Measurements from ENCODE around the gene UBE2O.

The UBE2O gene

DNA sequence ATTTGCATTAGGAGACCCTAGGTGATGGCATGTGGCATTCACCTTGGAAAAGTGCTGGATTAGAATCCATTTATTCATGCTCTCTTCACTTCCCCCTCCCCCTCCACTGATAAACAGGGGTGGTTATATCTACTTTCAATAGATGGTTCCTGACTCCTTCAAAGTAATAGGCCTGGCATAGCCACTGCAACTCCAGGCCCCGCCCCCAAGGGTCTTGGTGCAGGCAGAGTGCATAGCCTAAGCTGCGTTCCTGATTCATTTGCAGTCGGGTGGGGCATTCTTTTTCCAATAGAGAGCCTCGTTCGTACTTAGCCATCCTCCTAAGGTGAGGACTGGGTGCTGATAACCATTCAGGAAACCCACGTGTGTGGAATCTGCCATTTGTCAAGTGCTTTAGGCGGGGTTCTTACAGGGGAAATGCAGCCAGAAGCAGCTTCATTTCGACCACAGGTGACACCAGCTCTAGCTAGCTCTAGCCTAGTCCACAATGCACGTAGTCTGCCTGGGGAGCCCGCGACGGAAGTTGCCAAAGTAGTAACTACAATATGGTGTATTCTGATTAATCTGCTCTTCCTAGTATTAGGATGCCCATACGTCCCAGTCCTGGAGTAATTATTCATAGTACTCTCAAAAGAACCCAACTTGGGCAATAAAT is 11.1 kb downstream of the UBE2O start:
- FAIRE-seq (no peak), DNase-seq (ENCODE audit: low spot score) (no peak)

DNA sequence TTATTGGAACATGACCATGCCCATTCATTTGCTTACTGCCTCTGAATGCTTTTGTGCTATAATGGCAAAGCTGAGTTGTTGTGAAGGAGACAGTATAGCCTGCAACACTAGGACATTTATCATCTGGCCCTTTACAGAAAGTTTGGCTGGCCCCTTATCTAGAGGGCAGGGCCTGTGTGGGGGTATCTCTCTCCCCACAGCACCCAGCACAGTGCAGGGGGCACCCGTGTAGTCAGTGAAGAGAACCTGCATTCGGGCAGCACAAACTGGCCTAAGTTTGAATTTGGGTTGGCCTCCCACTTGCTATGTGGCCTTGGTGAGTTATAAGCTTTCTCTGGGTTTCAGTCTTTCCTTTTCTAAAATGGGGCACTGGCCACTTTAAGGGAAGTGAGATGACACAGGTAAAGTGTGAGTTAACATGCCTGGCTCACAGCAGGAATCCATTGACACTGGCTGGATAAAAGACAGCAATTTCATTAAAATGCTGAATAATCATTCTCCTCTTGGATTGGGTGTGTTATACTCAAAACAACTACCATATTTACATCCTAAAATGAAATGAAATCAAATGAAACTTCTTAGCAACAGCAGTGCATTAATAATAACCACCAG is 12.1 kb downstream of the UBE2O start:
- DNase-seq (ENCODE audit: low spot score) = no peak
- no peak for FAIRE-seq

DNA sequence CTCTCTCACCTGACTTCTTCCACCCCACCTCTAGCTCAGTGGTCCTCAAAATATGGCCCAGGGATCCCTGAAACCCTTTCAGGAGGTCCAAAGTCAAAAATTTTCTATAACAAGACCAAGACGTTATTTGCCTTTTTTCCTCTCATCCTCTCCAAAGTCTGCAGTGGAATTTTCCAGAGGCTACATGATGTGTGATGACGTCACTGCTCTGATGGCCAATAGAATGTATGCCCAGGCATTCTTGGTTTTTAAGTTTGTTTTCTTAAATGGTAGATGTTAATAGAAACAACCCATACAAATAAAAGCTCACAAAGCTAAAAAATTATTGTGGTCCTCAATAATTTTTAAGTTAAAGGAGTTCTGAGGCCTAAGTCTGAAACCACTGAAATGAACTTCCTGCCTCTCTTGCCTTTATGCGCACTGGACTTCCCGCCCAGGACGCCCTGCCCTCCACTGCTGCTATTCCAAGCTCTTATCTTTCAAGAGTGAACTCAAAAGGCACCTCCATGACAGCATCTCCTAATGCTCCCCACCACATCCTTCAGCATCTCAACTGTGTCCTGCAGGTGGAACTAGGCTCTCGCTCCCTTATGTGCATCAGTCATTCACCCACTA is 13.5 kb downstream of the UBE2O start:
- no peak for DNase-seq (ENCODE audit: low spot score)
- no peak for FAIRE-seq

DNA sequence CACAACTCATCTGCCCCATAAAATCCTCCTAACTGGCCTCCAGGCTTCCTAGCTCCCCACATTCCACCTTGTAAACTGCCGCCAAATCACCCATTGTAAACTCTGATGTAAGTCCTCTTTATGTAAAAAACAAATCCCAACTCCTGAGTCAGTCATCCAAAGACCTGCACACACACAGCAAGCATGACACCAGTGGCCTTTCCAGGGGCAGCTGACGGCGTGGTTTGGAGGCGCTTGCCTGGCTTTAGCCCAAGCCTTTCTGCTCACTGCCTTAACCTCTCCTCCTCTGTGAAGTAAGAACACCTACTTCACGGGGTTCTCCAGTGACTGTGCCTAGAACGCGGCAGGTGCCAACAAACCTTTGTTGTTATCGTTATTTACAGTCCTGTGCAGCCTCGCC is 14.0 kb downstream of the UBE2O start:
- FAIRE-seq = no peak
- DNase-seq (ENCODE audit: low spot score) = no peak

DNA sequence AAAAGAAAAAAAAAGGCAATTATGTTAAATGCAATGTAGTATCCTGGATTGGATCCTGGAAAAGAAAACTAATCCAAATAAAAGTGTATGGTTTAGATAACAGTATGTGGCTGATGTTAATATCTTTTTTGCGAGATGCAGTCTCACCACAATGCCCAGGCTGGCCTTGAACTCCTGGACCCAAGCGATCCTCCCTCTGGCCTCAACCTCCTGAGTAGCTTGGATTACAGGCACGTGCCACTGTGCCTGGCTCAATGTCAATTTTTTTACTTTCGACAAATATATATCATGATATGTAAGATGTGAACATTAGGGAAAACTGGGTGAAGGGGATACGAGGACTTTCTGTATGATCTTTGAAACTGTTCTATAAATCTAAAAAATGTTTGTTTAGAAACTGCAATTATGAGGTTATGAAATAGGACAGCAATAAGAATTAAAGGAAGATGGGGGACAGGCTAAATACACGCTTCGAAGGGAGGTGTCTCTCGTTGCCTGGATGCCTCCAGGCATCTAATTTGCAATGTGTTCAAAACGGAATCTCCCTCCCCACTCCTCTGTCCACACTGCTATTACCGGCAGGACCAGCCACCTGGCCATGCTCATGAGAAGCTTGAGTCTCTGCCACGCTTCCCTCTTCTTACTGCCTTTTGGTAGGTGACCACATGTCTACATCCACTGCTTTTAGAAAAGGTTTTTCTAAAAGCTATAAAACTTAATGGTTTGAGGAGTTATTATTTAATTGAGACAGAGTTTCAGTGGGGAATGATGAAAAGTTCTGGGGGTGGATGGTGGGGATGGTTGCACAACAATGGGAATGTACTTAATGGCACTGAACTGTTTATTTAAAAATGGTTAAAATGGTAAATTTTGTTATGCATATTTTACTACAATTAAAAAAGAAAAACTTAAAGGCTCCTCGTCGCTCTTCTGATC is 15.2 kb downstream of the UBE2O start:
- FAIRE-seq (no peak), DNase-seq (ENCODE audit: low spot score) (no peak)

DNA sequence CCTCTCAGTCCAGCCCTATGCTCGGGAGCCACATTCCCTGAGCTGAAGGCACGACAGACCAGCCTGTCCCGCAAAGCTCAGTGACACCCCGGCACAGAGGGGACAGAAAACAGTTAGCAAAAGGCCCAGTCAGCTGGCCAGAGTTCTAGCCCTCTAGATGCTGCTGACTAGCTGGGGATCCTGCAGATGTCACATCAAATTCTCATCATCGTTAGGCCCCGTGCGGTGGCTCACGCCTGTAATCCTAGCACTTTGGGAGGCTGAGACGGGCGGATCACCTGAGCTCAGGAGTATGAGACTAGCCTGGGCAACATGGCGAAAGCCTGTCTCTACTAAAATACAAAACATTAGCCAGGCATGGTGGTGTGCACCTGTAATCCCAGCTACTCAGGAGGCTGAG is 17.2 kb downstream of the UBE2O start:
- FAIRE-seq (no peak), DNase-seq (ENCODE audit: low spot score) (no peak)

DNA sequence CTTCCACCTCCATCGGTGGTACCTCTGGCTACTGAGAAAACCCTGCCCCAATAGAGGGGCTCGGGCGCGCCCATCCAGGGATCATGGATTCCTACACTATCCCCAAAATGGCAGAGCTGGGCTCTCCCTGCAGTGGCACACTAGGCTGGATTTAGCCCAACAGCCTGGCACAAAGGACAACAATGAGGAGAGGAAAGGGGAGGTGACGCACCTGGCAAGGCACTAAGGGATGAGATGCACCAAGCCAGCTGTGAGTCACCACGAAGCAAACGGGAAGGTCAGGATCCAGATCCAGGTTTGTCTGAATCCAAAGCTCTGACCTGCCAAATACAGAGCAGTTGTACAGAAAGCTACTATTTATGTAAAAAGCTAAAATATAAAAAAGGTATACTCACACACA is 18.1 kb downstream of the UBE2O start:
- DNase-seq (ENCODE audit: low spot score) (no peak), FAIRE-seq (no peak)

DNA sequence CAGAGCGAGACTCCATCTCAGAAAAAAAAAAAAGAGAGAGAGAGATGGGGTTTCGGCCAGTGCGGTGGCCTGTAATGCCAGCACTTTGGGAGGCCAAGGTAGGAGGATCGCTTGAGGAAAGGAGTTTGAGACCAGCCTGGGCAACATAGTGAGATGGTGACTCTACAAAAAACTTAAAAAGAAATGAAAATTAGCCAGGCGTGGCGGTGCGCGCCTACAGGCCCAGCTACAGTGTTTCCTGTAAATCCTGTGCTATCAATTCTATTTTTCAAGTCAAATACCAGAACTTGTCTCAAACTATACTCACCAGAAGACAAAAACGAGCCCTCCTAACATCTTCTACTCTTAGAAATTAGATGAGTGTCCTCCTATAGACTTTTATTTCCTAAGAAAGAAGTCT is 19.3 kb downstream of the UBE2O start:
- FAIRE-seq = no peak
- no peak for DNase-seq (ENCODE audit: low spot score)

DNA sequence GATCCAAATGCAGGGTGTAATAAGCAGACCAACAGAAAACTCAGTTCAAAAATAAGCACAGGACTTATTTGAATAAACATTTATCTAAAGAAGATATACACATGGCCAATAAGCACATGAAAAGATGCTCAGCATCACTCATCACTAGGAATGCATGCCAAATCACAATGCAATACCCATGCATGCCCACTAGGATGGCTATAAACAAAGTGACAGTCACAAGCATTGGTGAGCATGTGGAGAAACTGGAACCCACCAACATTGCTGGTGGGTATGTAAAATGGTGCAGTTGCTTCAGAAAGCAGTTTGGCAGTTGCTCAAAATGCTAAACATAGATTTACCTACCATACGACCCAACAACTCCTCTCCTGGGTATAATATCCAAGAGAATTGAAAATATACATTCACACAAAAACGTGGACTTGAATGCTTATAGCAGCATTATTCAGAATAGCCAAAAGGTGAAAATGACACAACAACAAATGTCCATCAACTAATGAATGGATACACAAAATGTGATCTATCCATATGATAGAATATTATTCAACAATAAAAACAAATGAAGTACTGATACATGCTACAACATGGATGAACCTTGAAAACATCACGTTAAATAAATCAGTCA is 20.1 kb downstream of the UBE2O start:
- FAIRE-seq (peak; percentile 77), DNase-seq (ENCODE audit: low spot score) (no peak)

DNA sequence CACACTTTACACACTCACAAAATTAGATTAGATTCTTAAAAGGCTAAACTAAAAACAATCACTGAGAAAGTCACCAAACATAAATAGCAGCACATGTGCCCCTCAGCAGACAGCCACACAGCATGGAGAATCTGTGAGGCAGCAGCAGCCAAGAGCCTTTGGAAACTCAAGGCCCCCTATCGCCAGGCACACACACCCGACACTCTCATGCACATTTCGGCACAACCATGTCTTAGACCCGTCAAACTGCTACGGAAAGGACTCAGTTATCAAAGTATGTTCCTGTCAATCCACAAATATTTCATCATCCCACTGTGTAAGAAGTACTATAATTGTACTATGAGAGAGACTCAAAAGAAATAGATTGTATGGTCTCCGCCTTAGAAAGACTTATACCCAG is 20.9 kb downstream of the UBE2O start:
- DNase-seq (ENCODE audit: low spot score) (no peak), FAIRE-seq (no peak)

DNA sequence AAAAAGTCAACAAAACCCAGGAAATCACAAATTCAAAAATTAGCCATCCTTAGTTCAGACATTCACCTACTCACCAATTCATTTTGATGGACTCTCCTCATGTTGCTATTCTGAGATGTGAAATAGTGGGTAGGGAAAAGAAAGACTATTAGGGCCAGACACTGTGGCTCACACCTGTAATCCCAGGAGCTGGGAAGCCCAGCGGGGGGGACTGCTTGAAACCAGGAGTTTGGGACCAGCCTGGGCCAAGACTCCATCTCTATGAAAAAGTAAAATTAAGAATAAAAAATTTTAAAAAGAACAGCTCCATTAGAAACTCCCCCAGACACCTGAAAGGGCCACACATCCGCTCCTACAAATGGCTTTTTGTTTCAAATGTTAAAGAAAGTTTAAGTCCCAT is 21.4 kb downstream of the UBE2O start:
- no peak for FAIRE-seq

DNA sequence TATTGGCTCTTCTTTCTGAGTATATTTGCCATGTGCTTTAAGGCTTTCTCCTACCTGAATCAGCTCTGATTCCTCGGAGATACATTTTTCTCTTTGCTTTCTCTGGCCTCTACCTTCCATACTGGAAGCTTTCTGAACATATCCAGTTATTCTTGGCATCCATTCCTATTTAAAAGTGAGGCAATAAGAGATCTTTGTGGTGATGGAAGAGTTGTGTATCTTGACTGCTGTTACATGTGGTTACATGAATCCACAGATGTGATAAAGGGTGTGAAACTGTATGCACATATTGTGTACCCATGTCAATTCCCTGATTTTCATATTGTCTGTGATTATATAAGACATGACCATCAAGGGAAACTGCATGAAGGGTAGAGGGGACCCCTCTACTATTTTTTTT is 24.4 kb downstream of the UBE2O start:
- FAIRE-seq (no peak), DNase-seq (ENCODE audit: low spot score) (no peak)

More for the DNA sequence above, 21.4 kb downstream of the UBE2O start:
- no peak for DNase-seq (ENCODE audit: low spot score)

DNA sequence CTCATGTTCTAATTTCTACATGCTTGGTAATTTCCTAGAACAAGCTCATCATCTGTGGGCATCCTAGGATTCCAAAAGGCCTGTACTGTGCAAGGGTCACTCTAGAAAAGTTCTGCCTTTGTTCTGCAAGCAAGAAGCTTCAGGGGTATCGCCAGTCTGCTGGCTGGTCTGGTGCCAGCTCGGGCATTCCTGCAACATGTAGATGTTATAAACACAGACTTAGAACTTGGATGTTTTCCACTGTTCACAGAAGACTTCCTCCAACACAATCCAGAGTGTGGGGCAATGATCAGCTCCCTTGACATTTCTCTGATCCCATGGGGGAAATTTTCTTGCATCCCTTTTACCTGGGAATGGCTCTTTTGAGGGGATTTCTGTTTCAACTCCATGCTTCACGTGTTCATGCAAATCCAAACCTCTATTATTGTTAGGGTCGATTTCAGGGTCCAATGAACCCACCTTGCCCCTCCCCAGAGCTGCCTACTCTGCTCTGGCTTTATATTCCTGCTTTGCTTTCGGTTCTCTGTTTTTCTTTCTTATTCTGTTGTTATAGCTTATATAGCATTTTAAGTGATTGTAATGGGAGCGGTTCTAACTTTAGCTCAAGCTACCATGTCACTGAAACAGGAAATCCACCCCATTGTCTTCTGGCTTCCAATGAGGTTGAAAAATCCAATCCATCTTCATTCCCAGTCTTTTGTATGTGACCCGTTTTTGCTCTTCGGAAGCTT is 25.3 kb downstream of the UBE2O start:
- DNase-seq (ENCODE audit: low spot score) = no peak
- FAIRE-seq = no peak

DNA sequence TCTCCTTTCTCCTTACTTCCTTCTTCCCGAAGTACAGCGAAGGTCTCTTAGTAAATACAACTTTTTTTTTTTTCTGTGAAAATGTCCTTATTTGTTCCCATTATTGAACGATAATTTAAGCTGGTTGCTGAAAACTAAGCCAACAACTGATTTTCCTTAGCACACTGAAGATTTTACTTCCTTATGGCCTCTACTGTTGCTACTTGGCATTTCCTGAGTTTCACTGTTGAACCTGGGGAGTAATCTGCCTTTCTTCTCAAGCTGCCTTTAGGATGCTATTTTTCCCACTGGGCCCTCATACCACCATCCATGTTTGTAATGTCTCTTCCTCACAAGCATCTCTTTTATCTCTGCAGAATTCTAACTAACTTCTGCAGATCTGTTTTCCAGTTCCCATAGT is 26.1 kb downstream of the UBE2O start:
- DNase-seq (ENCODE audit: low spot score) (no peak), FAIRE-seq (no peak)

DNA sequence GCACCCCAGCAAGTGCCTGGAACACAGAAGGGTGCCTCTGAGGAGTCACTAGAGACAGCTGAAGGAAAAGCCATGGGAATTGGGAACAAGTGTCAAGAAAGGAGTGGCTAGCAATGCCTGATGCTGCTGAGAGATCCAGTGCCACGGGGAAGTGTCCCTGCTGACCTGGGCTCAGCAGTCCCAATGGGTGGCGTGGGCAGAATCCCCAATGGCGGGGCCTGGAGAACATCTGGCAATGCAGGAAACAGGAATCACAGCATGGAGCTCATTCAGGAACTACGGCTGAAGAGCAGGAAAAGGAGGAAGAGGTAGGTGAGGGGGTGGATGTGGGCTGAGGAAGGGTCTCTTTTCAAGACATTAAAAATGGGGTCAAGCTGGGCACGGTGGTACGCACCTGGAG is 30.1 kb downstream of the UBE2O start:
- no peak for DNase-seq (ENCODE audit: low spot score)
- no peak for FAIRE-seq

DNA sequence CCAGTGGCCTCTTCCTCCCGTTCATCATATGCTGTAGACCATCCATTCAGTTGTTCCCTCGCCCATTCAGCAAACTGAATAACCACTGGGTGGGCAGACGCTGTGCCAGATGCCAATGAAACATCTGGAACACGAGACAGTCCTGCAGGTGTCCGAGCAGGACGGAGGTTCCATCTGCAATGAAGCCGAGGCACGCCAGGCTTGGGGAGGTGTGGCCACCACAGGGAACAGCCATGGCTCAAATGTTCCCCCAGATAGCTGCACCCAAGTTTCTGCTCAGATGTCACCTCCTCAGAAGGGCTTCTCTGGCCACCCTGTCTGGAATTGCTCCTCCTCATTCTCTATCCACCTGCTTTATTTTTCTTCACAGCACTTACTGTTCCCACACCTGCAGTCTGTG is 30.5 kb downstream of the UBE2O start:
- FAIRE-seq = no peak
- no peak for DNase-seq (ENCODE audit: low spot score)

DNA sequence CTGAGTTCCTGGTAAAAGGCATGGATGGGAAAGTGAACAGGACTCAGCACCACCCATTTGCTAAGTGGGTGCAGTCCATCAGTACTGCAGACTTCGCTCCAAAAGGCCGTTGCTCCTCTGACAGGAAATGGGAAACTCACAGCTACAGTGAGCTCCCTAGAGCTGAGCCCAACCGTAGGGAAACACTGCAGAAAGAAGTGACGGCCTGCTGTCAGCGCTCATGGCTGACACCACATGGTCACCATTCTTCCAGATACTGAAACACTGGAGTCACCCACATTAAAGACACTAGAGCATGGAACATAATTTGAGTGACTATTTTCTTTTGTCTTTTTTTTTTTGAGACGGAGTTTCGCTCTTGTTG is 31.9 kb downstream of the UBE2O start:
- DNase-seq (ENCODE audit: low spot score) (no peak), FAIRE-seq (no peak)

DNA sequence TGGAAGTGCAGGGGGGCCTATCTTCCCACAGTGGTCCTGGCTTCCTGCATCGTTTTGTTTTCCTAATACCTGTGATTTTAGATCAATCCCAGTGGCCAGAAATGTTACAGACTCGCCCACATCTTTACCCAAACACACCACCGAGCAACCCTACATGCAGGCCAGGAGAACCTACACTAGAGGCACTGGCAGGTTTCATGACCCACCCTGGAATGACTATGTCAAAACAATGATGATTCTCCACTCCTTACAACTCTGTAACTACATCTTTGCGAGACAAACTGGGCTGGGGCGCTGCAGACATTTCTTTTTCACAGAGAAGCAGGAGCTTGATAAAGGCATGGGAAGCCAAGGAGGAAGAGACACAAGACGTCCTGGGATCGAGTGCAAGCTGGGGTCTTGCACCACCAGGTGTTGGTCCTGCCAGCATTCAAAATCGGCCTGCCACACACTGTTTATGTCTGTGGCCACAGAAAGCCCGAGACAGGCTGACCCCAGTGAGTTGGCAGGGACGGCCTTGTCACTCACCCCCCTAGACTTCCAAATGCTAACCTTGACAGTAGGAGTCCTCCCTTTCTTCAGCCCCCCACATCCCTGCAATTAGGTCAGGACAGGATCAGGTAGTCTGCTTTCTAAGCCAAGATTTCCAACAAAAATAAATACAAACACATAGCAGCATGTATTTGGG is 32.5 kb downstream of the UBE2O start:
- FAIRE-seq (no peak), DNase-seq (ENCODE audit: low spot score) (no peak)

DNA sequence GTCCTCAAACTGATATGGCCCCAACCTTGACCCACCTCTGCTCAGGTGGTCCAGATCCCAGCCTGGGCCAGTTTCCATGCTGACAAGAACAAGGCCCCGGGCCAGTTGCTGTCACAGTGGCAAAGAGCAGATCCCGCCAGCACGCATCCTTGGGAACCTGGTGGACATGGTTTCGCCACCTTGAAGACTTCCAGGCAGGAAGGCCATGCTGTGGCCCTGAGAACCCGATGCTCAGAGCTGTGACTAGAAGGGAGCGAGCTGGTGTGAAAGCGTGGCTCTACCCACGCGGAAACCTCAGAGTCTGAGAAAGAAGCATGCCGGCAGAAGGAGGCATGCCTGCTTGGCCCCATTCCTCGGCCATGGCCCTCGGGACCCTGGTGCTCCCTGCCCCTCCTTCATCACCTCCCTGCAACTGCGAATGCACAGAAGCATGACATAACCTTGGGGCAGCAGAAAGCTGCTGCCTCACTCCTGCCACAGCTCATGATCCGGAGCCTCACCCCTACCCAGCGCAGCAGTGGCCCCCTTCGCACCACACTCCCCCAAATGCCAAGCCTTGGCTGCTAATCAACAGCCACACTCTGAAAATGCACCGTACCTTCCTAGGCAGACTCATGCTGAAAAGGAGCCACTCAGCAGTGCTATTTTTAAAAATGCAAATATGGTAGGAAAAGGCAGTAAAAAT is 33.2 kb downstream of the UBE2O start:
- DNase-seq (ENCODE audit: low spot score) = no peak
- FAIRE-seq = no peak

Data from urothelium cell line (cell line).